ENCODE data around the gene RNF152.
A peak's percentile ranks its signal among the peaks of the same experiment; 100 is the strongest.

Gene RNF152

DNA sequence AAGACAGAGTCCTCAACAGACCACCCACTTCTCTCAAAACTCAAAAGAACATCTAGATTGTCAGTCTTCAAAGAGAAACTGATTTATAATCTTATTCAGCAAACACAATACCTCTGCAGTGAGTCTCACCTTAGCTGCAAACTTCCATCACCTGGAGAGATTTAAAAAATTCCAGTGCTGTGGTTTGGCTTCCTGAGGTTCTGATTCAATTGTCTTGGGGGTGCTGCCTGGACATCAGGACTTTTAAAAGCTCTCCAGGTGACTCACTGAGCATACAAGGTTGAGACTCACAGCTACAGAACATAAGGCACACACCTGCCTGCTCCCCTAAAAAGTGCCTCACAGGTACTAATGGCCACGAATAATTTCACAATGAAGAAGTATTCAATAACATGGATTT lies 40.3 kb downstream of the RNF152 start:
- no peak for DNase-seq

DNA sequence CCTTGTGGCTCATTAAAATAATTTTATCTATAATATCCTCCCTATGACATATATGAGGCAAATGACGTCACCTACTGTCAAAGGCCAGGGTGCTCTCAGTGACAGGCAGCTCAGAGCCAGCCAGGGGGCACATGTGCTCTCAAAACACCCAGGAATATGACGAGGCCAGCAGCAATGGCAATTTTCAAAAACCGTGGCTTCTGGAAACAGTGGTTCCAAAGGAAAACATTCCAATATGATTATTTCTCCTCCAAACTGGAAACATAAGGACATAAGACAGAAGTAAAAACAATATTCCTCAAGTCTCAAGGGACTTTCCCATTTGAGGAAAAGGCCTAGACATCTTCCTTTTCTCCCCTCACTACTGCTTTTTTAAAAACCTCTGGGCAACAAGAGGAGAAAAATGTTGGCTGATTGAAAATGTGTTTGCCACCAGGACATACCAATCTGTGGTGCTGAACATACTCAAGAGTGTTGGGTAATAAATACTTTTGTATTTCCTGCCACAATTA lies 40.8 kb downstream of the RNF152 start:
- DNase-seq, result no peak

DNA sequence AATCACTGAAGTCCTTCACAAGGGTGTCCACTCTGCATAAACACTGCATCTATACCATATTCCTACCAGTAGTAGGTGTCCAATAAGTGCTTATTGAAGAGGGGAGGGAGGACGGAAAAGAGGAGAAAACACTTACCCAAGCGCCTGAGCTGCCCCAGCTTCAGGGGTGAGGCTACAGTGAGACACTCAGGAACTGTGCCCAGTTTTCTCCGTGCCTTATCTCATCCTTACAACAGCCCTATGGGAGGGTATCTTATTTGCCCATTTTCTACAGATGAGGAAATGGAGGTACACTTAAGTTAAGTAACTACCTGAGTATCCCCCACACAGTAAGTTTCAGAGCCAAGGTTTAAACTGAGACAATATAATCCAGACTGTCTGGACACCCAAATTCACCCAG lies 41.5 kb downstream of the RNF152 start:
- no peak for DNase-seq

DNA sequence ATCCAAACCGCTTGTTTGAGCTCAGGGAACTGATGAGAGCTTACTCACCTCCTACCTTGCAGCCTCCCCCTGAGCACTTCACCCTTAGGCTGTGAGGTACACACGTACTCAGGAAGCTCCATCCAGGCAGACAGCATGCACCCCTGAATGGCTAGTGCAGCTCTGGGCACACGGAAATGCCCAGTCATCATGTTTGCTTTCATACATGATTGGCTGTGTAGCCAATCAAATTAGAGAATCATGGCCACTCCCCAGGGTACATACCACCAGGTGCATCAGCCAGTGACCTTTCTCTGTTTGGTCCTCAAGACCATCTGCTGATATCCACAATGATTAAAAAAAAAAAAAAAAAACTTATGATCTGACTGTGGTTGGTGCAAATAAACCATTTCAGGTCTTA lies 42.1 kb downstream of the RNF152 start:
- DNase-seq, result no peak

DNA sequence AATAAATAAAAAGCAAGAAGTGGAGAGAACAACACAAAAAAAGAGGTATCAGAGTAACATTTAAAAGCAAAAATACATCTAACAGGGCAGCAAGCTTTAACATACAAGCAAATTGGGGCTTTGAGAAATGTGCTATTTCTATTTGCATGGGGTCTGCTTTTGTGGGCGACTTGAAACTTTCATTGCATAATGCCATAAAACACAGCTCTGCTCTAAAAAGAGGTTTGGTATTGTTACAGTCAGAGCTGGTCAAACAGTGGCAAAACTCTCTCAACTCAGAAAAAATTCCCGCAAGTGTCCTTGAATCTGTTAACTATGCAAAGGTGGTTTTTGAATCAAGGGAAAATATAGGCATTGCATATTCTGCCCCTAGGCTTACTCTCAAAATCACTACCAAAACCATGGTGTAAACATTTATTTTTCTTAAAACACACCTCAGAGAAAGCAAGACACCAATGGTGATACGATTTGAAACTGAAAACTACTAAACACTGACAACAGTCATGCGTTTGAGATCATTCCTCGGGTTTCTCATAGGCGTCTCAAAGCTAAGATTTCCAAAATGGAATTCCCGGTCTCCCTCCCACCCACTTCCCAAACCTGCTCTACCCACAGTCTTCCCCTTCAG lies 45.5 kb downstream of the RNF152 start:
- DNase-seq, result no peak

DNA sequence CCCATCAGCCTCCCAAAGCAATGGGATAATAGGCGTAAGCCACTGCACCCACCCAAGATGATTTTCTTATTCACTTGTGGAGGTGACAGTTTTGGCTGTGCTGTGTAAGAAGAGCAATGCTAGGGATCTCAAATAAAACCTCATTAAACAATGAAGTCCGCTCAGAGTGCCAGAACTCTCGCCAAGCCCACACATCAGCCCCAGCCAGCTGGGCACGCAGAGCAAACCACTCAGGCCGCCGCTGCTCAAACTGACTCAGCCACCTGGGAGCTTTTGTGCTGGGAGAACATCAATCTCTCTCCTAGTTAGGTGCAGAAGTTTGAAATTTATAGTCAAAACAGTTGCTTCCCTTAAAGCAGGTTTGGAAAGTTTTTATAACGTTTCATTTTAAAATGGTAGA lies 47.6 kb downstream of the RNF152 start:
- DNase-seq, result peak; percentile 43

DNA sequence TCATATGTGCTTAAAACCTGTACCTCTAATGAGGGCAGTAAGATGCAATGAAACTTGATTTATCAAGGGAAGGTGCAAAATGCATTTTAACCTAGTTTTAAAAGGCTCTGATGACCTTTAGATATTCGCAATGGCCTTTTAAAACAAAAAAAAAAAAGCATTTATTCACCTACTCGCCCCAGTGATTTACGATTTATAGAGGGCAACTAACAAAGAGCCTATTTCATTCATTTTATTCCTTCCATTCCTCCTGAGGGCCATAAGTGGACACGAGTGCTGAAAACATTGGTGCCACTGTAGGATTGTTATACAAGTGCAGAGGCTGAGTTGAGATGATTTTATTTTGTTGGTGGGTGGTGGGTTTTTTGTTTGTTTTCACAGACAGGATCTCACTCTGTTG lies 48.1 kb downstream of the RNF152 start:
- DNase-seq, result no peak

DNA sequence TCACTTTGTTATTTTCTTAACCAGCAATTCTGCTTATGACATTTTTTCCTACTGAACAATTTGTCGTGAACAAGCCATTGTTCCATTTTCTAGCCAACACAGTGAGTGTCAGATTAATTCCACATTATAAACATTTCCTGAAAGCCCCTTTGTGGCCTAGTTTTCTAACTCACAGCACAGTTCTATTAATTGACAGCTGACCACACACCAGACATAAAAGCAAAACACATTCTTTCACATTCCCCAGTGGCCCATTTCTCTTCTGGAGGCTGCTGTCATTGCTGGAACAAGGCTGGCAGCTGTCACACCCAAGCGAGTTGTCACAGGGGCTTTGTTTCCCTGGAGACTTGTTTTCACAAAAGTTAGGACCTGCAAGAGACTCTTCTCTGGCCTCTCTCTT lies 50.7 kb downstream of the RNF152 start:
- DNase-seq, result no peak

DNA sequence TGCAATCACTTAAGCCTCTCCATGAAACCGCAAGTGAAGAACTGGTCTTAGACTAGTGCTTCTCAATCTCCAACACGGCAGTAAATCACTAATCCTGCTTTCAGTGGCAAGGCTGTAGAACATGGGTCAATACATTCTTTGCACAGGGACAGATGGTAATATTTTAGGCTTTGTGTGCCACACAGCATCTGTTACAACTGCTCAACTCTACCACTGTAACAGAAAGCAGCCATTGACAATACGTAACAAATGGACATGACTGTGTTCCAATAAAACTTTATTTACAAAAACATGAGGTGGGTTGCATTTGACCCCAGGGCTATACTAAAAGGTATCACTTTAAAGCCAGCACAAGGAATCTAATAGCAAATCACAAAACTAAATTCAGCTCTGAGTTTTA lies 51.1 kb downstream of the RNF152 start:
- no peak for DNase-seq

DNA sequence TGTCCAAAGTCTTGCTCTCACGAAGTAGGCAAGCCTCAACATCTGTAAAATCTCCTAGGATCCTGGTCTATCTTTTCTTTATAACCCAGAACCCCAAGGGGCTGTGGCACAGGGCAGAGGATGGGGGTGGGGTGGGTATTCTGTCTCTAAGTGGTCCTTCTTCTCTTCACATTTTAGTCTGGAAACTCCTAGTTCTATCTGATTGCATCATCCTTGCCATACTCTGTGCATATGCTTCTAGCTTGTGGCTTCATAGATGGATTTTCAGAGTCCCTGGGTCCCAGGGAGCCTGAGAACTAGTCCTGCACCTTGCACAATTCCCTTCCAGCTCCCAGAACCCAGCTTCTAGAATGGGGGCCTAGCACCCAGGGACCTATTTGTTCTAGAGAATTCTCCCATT lies 52.5 kb downstream of the RNF152 start:
- no peak for DNase-seq

DNA sequence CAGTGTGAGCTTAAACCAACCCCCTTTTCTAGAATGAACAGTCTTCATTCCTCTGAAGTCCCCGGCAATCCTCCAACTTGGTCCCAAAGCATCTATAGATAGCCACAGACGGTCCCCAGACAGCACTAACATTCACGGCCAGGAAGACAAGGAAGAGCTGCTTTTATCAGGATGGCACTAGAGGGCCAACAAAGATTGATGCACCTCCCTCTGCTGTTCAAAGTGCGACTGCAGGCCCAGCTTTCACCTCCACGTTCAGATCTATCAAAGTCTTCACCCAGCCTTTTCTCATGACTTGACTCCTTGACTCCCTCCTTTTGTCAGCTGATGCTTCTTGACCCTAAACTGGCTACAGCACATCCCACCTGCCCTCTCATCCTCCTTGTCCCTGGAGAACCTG lies 54.3 kb downstream of the RNF152 start:
- no peak for DNase-seq

DNA sequence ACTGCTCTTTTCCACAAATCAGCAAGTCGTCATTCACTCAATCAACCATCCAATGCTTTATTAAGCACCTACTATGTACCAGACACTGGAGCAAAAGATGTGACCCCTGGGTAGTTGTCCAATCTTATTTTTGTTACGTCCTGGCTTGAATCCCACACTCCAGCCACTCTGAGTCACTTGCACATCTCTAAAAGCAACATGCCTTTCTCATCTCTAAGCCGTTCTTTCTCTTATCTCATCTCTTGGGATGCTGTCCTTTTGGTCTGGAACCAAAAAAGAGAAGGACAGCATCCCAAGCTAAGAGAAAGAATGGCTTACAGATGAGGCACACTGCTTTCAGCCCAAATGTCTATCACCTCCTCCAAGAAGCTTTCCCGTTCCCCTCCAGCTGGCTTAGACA lies 58.8 kb downstream of the RNF152 start:
- DNase-seq, result no peak

DNA sequence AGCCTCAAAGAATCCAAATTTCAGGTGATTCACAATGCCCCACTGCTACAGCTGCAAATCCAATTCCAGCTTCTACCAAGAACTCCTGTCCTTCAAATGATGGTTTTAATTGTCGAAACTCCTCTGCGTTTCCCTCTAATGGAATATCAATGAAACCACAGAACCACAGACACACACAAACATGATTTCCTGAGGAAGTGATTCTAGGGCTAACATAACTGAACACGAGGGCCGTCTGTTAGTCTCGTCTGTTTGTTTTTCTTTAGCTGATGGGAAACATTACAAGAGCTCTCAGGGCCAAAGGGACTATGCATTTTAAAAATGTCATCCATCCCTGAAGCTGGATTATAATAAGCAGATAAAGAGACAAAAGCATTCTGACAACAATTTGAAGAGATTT lies 59.4 kb downstream of the RNF152 start:
- DNase-seq, result no peak

DNA sequence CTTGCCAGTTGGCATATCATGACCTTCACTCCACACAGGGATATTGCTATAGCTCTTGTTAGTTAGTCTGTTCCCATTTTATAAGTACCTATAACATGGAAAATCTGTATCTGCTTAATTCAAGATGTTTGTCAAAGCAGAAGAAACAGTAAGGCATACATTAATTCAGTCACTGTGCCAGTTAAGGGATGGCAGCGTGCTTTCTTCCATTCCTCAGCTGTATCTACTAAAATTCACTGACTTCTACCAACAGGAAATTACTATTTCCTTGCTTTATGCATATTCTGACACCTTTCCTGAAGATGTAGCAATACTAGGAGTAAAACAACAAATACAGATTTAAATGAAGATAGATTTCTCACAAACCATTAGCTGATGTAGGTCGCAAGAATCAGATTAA lies 59.9 kb downstream of the RNF152 start:
- no peak for DNase-seq

DNA sequence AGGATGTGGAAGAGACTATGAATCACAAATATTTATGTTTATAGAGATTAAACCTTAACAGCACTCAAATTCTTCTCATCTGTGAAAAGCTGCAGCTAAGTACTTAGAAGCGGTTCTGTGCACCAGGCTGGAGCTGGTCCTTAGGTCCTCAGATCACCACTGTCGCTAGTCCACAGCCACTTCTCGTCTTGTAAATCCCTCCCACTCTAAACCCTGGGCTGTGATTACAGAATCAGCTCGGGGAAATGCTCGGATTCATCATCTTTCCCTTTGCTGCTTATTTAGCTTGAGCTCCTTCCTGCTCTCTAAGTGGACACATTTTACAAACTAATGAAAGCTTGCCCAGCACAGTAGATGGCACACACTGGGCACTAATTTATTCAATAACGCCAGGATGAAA lies 61.7 kb downstream of the RNF152 start:
- DNase-seq, result no peak

DNA sequence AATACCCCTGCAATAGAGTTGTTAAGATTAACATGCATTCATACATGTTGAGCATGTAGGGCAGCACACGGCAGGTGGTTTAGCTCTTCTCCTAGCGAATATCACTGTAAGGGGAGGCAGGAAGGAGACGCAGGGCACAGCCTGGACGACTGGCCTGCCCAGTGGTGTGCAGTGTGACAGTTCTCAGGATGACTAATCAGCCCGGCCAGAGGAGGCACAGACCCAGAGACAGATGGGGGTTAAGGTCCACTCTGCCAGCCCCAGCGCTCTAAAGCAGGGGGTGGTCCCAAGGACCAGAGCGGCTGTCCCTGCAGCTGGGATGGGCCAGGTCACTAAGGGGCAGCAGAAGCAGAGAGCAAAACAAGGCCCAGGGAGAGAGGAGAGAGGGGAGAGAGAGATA lies 63.7 kb downstream of the RNF152 start:
- no peak for DNase-seq

DNA sequence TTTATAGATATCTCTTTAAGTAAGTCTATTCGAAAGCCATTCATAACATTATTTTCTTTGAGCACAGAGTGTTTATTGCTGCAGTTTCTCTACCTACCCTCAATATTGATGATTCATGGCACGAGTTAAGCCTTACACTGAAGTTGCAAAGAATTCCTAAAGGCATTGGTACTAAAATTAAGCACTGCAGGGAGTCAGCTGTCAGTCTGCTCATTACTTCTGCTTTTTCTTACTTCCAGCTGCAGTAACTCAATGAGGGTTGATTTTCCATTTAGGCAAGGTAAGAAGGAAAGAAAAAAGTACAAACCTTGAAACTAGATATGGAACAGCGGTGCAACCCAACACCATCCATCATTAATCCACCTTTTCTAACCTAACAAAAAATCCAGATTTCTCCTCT lies 65.2 kb downstream of the RNF152 start:
- DNase-seq, result no peak

DNA sequence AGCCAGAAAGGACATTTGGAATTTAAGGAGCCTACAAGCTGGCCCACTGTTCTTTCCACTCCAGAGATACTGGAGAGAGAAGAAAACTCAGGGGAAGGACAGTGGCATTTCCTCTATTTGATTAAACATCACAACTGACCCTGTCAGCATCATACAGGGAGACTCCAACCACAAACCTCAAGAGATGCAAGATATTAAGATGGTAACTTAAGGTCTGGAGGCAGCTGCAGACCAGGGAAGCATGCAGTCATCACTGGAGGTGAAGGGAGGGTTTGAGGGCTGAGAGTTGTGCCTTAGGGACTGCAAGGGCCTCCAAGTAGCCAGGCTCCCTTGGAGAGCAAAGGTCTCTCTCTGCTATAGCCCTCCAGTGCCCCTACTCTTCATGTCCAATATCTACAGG lies 67.4 kb downstream of the RNF152 start:
- DNase-seq, result no peak

DNA sequence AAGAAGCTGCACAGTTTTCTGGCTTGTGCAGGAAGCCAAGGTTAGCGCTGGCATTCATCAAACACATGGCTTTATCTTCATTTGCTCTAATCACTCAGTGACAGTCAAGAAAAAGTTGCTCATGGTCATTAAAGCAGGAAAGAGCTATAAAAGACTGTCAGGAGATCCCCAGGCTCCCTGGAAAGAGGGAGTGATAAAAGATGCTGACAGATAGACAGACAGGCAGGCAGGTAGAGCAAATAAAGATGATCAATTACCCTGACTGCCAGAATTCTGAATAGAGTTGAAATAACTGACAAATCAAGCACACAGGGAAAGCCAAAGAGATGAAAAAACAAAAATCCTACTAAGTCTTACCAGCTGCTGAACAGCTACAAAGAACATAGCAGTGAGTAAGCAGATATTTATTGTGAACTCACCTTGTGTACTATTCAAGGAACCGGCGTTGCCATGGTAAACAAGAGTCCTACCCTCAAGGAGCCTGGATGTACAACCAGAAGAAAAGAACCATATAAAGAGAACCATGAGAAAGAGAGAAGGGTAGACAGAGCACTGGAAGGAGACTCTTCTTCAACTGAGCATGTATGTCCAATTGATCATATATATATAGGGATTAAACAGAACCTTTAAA lies 68.0 kb downstream of the RNF152 start:
- no peak for DNase-seq

DNA sequence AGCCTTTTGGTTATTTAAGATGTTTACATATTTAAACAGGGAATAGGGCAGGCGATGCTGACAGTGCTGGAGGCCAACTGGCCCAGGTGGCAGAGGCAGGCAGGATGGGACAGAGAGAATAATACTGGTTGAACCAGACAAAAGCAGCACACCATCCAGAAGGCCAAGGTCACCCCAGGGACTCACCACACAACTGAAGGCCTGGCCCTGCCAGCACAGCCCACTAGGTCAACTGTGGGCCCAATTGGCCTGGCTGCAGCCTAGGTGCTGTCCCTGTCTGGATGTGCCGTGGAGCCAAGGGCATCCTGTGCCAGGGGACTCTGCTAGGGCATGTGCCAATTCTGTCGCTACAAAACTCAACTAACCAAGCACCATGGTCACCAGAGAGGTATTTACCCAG lies 69.2 kb downstream of the RNF152 start:
- DNase-seq, result no peak

DNA sequence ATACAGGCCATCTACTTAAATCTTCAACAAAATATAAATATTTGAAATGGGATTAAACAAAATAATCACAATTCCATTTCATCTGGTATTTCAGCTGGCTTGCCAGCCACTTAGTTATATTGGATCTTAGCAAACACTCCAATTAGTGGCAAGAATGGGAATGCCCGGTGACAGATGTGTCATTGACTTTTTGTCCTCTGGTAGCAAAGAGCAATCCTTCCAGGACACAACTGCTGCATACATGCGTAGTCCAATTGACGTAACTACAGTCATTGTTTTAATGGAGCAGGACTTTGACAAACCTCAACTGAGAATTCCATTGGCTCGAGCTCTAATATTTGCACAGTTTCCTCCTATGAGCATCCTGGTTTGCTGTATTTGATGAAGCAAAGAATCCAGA lies 69.9 kb downstream of the RNF152 start:
- no peak for DNase-seq

DNA sequence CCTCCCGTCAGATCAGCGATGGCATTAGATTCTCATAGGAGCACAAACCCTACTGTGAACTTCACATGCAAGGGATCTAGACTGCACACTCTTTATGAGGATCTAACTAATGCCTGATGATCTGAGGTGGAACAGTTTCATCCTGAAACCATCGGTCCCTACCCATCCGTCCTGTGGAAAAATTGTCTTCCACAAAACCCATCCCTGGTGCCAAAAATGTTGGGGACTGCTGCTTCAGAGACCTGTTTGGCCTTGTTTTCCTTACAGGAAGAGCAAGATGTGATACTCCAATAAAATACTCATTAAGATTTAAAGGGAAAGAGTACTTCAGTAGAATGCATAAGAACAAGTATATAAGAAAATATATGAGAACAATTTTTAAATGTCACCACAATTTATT lies 71.1 kb downstream of the RNF152 start:
- no peak for DNase-seq

DNA sequence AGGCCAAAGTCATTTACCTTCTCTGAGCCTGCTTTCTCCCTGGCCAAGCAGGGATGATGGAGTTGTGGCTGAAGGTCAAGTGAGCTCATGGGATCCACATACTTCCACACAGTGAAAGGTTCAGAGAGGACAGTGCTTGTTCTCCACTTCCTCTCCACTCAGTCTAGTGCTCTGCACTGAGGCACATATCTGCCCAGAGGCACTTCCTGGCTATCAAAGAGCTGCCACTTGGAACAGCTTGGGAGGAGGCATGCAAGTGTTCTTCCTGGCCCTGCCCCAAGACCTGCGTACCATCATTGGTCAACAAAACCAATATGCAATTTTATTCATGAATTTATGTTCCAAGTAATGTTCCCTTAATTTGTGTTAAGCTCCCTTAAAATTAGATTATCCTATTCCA lies 71.9 kb downstream of the RNF152 start:
- DNase-seq, result no peak

DNA sequence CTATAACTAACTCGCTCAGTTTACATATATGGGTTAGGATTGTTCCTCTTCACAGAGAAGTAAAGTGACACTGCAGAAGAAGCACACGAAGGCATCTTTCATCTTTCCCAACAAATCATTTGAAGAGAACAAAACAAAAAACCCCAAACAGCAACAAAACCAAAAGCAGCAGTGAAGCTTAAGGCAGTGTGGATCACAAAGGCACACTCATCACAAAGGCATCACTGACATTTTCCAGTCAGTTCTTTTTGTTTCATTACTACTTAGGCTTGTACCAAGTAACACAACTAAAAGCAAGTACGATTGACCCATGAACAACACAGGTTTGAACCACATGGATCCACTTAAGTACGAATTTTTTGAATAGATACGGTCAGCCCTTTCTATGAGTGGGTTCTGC lies 75.7 kb downstream of the RNF152 start:
- no peak for DNase-seq

DNA sequence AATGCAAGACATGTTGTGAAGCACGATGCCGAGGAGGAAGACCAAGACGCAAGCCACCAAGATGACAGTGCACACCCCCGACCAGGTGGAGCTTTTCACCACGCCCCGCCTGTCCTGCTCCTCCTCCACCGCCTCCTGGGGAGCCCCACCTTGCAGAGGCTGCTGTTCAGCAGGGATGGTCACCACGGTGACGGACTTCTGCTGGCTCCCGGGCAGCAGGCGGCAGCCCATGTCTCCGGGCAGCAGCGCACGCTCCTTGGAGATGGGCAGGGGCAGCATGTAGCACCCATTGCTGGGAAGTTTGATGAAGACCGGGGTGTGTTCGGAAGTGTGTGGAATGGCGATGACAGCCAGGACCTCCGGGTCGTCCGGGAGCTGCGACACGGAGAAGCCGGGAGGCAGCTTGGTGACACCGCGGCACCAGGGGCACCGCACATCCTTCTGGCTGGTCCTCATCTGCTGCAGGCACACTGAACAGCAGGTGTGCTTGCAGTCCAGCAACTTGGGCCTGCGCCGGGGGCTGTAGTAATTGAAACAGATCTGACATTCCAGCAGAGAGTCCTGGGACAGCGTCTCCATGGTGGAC lies 76.8 kb downstream of the RNF152 start:
- no peak for DNase-seq

All from NCI-H1092 treated with DMSO at 0.1 percent for 48 hours (cell line).